Uterus (tissue), 2 donors: ENCODE measurements around the gene TOR2A.

Source experiments
- POLR2A ChIP-seq, 2 donors: fragments of 450-650 bp; IDR thresholded peaks; one replicate each; pipeline ENCODE4 v1.6.1; 2016; ENCODE audit warnings: antibody characterized with exemption in 2 of 2, mild to moderate bottlenecking in 1 of 2, moderate library complexity in 1 of 2
- TF ChIP-seq, protein P1 (sequence below), 4 experiments: fragments of 200-600 bp in 2 of 4; fragments of 450-650 bp in 2 of 4; sonication (generic) in 2 of 4; IDR thresholded peaks; one replicate each; pipeline ENCODE4 v1.5.1; 2016 to 2019; ENCODE audit warnings: antibody characterized with exemption in 4 of 4, mild to moderate bottlenecking in 2 of 4, moderate library complexity in 1 of 4

DNA sequence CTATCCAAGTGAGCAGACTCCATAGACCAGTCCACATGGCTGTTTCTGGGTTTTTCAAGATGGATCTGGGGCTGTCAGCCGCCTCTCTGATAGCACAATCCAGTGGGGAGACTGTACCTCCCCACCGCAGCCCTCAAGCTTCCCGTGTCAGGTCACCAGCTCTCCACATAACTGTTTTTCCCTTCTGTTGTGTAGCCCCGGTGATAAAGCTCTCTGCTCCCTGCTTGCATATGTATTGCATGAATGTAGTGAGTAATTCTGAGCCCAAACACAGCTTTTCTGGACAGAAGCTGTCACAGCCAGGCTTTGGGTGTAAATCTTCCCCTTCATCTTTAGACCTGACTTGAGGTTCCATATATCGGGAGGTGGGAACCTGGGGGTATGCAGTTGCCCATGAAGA is 51.4 kb downstream of the TOR2A start:
- TF ChIP-seq POLR2A (IDR thresholded peaks at IDR 0.05): no peak
- TF ChIP-seq, protein P1, sequence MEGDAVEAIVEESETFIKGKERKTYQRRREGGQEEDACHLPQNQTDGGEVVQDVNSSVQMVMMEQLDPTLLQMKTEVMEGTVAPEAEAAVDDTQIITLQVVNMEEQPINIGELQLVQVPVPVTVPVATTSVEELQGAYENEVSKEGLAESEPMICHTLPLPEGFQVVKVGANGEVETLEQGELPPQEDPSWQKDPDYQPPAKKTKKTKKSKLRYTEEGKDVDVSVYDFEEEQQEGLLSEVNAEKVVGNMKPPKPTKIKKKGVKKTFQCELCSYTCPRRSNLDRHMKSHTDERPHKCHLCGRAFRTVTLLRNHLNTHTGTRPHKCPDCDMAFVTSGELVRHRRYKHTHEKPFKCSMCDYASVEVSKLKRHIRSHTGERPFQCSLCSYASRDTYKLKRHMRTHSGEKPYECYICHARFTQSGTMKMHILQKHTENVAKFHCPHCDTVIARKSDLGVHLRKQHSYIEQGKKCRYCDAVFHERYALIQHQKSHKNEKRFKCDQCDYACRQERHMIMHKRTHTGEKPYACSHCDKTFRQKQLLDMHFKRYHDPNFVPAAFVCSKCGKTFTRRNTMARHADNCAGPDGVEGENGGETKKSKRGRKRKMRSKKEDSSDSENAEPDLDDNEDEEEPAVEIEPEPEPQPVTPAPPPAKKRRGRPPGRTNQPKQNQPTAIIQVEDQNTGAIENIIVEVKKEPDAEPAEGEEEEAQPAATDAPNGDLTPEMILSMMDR (IDR thresholded peaks at IDR 0.05): no peak
